Measurements from ENCODE around the gene POLG2. TPM values are rescaled to one million over a fixed set of nuclear protein-coding genes. Genes with fewer than 3 reads are reported as not detected.

The POLG2 gene
- total and polyA plus RNA-seq, 9 of the 15 experiments (the other 6 are each of a cell fraction or from before 2014, with no cell fraction given): 13.4 to 44.8 (median 37.0) TPM

- TF ChIP-seq FOXK2 (conservative IDR thresholded peaks at IDR 0.05 in 1 of 2, IDR thresholded peaks at IDR 0.05 in 1 of 2; ENCODE audit: low read depth in 2 of 2): 0 out of 4 replicates have a peak, but pooled peaks of 1 of the 2 experiments have one; percentile 13
- peak; percentile 42 for TF ChIP-seq MYC (IDR thresholded peaks at IDR 0.05; ENCODE audit: low read depth, low read length)
- no peak for TF ChIP-seq MYC (CRISPR knock-in tag; IDR thresholded peaks at IDR 0.05; ENCODE audit: borderline replicate concordance, low read depth)
- no peak for TF ChIP-seq ZKSCAN3 (CRISPR knock-in tag; IDR thresholded peaks at IDR 0.05)
- no peak for TF ChIP-seq NELFE (IDR thresholded peaks at IDR 0.05; ENCODE audit: insufficient read depth, insufficient read length)
- no peak for TF ChIP-seq NCOA1 (IDR thresholded peaks at IDR 0.05; ENCODE audit: low read depth)
- no peak for TF ChIP-seq TSHZ1 (CRISPR knock-in tag; IDR thresholded peaks at IDR 0.05)
- TF ChIP-seq FOS (IDR thresholded peaks at IDR 0.05; ENCODE audit: extremely low read depth, insufficient read length): peak; percentile 23
- TF ChIP-seq SP2 (IDR thresholded peaks at IDR 0.05; ENCODE audit: extremely low read depth, low read depth, low read length, poor library complexity, severe bottlenecking): no peak
- TF ChIP-seq ZNF76 (CRISPR knock-in tag; IDR thresholded peaks at IDR 0.05; ENCODE audit: borderline replicate concordance): no peak
- no peak for TF ChIP-seq FOXA3 (CRISPR knock-in tag; conservative IDR thresholded peaks at IDR 0.05 in 1 of 2, IDR thresholded peaks at IDR 0.05 in 1 of 2)
- TF ChIP-seq MLX (CRISPR knock-in tag; conservative IDR thresholded peaks at IDR 0.05): 0 out of 4 replicates have a peak, but pooled peaks of 1 of the 2 experiments have one; percentile 33
- no peak for TF ChIP-seq ILF3 (IDR thresholded peaks at IDR 0.05; ENCODE audit: borderline replicate concordance)
- TF ChIP-seq CLOCK (CRISPR knock-in tag; IDR thresholded peaks at IDR 0.05; ENCODE audit: borderline replicate concordance): no peak
- TF ChIP-seq GABPB2 (CRISPR knock-in tag; conservative IDR thresholded peaks at IDR 0.05): no peak
- no peak for TF ChIP-seq RAD51 (IDR thresholded peaks at IDR 0.05; ENCODE audit: borderline replicate concordance, low read depth)
- TF ChIP-seq CREB1 (IDR thresholded peaks at IDR 0.05): no peak
- TF ChIP-seq CREB1 (CRISPR knock-in tag; IDR thresholded peaks at IDR 0.05): no peak
- TF ChIP-seq ARHGAP35 (IDR thresholded peaks at IDR 0.05; ENCODE audit: partially characterized antibody): no peak
- TF ChIP-seq ZNF561 (CRISPR knock-in tag; conservative IDR thresholded peaks at IDR 0.05): 0 out of 2 replicates have a peak, but pooled peaks have one; percentile 18
These were observed 48.0 kb downstream of the POLG2 start, which contains the start of gene MILR1 (continued) for GRCh38 chr17:64448665-64449512.
